ENCODE results near the gene SLC39A11.
"Not testable (repeated sequence)": the region's sequence is repeated elsewhere in the genome, so short reads cannot be mapped to it uniquely, and the experiment has no call there.

Gene SLC39A11

DNA sequence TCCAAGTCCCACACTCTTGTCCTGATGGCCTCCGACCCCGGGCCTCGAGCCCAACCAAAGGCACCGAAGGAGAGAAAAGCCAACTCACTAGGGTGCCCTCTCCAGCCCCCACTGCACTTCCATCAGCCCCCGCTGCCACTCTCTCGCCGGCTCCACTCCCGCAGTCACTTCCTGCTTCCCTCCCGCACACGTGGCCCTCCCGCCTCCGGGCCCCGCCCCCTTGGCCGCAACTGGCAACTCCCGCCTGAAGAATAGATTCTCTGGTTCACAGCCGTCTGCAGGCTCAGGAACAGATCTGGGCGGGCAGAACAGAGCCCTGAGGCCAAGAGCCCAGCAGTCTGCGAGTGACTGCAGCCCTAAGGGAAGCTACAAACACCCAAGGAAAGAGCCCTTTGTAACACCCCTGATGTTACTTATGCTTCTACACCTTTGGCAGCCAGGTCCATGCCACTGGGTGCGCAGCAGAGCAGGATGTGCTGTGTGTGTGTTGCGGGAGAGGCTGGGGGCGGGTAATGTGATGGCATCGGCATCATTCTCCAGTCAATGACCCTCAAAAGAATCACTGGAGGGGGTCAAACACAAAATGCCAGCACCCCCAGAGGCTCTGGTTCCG, at the start of gene SLC39A11:
SLC39A11 (minus strand) TSS at position 166 of the 613 bp plus-strand sequence. CDS start 3,924 bp downstream, outside the sequence.
- intact Hi-C loops (cut with DNase I): no loop called here
- DNase-seq: peak; percentile 90 to 98 (median 96)

GRCh38 chr17:73141411-73141810, 48.9 kb upstream of the SLC39A11 start:
- intact Hi-C loops (cut with DNase I): no loop called here
- no peak for DNase-seq

- intact Hi-C loops (cut with DNase I): no loop called here
- DNase-seq: no peak
Observed at GRCh38 chr17:73140566-73140965, 48.1 kb upstream of the SLC39A11 start.

DNA sequence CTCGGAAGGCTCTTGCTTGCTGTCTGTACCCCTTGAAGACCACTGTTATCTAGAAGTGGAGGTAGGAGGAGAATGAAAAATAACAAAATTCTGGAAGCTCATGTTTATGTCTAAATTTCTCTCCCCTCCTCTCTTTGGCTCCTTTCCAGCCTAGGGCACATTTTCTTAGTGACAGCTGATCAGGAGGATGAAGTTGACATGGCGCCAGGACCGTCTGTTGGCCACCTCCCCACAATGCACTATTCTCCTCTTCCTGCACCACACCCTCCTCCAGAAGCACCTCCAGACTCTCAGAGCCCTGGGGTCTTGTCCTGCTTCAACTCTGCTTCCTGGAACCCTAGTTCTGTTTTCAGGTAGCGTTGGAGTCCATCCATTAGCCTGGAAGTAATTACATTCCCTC, 46.8 kb upstream of the SLC39A11 start:
- intact Hi-C loops (cut with DNase I): no loop called here
- DNase-seq: no peak

DNA sequence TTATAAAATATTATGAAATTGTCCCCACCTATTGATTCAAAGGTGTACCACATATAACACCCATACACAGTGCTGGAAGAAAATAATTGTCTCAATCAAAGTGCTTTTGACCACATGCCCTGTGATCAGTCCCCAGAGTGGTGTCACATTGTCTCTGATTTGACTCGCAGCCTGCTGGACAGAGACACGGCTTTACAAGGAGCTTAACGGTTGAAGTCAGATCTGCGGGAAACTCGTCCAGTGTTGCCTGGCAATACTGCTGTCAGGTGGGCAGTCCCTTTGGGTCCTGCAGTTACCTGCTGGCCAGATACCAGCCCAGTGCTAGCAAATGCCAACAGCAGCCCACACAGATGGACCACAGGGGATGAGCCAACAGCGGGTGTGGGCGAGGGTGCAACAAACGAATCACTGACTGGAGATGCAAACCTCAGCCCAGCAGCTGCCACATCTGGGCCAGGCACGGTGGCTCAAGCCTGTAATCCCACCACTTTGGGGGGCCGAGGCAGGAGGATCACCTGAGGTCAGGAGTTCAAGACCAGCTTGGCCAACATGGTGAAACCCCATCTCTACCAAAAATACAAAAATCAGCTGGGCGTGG, 46.2 kb upstream of the SLC39A11 start:
- no peak for DNase-seq
- intact Hi-C loops (cut with DNase I): no loop called here

DNA sequence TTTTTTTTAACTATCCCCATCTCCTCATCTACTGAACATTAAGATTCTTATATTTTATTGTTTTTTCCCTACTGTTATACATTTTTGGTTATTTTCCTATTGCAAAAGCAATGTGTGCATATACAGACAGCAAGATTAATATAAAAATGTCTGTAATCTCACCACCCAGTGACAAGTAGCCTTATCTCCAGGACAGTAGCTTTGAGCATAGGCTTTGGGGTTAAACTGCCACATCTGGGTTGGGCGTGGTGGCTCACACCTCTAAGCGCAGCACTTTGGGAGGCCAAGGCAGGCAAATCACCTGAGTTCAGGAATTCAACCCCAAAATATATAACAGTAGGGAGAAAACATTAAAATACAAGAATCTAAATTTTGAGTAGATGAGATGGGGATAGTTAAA, 44.9 kb upstream of the SLC39A11 start:
- intact Hi-C loops (cut with DNase I): no loop called here
- no peak for DNase-seq

DNA sequence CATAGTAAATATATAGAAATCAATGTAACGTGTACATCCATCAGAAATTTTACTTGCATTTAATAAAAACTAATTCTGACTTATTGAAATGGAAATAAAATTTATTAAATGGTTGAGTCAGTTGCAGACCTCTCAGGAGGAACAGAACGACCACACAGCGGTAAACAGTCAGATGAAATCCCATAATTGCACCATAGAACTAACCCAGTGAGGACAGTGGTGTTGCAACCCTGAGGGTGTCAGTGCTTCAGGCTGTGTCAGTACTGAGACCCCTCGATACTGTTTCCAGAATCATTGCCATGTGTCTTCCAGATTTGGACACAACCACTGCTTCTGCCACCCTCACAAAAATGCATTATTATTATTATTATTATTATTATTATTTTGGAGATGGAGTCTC, 43.3 kb upstream of the SLC39A11 start:
- DNase-seq: no peak
- intact Hi-C loops (cut with DNase I): no loop called here

DNA sequence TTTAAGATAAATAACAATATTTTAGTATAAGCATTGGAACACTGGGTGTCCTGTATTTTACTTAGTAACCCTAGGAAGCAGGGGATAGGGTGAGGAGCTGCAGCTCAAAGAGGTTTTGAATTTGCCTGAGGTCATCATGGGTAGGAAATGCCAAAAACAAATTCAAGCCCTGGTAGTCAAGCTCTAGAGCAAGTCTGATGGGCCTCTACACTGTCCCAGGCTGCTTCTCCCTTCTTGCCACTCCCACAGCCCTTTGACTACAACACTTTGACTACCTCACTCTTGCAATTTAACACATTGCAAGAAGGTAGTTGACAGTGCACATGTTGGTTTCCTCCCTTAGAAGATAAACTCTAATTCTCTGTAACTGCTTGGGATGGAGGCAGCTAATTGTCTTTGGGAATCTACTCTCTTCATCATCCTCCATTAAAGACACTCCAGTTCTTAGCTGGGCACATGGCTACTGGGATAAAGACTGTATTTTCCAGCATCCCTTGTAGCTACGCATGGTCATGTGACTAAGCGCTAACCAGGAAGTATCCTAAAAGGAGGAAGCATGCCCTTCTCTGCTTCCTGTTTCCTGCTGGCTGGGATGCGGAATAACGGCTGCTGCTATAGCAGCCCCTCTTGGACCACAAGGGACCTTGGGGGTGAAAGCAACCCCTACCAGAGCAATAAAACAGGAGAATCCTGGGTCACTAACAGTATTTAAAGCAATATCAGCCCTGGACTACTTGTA, 41.6 kb upstream of the SLC39A11 start:
- intact Hi-C loops (cut with DNase I): no loop called here

DNA sequence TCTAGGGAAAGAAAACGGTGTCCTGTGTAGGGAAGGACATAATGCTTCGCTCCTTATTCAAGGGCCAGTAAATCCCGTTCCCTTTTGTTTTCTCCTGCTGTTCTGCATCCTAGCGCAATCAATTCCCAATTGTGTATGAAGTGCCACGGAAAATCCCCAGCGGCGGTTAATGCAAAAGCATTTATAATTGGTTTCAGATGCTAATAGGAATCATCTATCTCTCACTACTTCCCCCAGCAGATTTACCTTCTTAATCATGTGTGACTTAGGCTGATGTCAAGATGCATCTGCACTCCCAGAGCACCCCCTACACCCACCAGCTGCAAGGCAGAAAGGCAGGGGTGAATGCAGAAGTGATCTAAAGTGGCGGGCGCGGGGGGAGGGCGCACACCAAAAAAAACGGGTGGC, 39.6 kb upstream of the SLC39A11 start:
- no peak for DNase-seq

More for the DNA sequence above, 41.6 kb upstream of the SLC39A11 start:
- no peak for DNase-seq

GRCh38 chr17:73131439-73131838, 39.0 kb upstream of the SLC39A11 start:
- intact Hi-C loops (cut with DNase I); DNase-seq: not testable (repeated sequence)

More for the DNA sequence above, 39.6 kb upstream of the SLC39A11 start:
- intact Hi-C loops (cut with DNase I): no loop called here

DNA sequence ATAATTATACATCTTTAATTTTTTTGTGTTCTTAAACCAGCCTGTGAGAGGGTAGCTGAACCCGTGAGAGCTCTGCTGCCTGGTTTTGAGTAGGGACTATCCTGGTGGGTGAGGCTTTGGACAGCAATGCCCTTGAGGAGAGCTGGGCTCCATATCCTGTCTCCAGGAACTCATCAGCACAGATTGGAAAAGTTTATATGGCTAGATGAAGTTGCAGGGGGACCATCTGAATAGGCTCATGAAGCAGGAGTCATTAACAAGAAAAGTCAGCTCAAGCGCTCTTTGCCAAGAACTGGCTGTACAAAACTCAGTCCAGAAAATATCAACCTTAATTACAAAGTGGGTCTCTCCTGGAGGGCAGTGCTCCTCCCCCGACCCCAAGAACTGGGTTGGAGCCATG, 38.5 kb upstream of the SLC39A11 start:
- no peak for DNase-seq
- intact Hi-C loops (cut with DNase I): no loop called here

DNA sequence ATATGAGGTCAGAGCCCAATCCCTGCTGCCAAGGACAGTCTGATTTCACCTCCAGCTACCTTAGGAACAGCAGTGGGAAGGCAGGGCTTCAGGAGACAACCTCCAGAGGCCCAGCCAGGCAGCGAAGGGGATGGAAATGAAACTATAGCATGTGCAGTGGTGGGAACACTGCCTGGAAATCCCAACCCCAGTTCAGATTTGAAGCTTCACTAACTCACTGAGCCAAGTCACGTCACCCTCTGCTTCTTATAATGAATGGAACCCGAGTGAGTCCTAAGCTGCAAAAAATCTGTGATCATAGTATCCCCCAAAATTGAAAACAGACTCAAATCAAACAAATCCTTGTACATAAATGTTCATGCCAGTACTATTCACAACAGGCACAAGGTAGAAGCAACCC, 36.0 kb upstream of the SLC39A11 start:
- DNase-seq: no peak
- intact Hi-C loops (cut with DNase I): no loop called here

DNA sequence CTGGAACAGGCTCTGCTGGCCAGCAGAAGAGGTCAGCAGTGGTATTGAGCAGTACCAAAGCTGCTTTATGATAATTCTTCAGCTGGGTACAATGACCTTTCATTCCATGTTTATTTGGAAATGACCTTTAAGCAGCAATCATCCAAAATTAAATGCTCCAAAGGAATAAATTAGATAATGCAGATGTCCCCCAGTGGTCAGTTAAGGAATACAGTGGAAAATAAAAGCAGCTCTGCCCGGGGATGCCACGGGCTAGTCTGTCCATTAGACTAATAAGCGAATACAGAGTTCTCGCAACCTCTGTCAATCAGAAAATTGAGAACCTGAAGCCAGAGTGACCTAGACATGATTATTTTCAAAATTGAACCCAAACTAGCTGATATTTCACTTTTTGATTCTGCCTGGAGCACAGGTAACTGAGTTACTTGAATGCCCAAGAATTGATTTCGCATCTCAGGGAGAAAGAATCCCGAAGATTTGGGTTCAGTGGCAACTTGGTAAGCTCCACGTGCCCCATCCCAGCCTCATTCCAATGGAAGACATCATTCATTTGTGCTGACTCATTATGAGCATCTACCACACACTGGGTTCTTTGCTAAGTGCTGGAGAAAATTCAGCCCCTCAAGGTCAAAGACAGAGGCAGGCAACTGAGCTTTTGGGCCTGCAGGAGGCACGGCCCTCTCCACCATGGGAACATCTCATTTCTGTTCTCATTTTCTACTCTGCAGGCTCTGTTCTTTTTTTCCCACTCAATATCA, 34.4 kb upstream of the SLC39A11 start:
- no peak for DNase-seq
- intact Hi-C loops (cut with DNase I): no loop called here

GRCh38 chr17:73123606-73124320, 31.3 kb upstream of the SLC39A11 start:
- DNase-seq: no peak
- intact Hi-C loops (cut with DNase I): no loop called here

- DNase-seq: no peak
- intact Hi-C loops (cut with DNase I): no loop called here
Observed at GRCh38 chr17:73122953-73123605, 30.6 kb upstream of the SLC39A11 start.

DNA sequence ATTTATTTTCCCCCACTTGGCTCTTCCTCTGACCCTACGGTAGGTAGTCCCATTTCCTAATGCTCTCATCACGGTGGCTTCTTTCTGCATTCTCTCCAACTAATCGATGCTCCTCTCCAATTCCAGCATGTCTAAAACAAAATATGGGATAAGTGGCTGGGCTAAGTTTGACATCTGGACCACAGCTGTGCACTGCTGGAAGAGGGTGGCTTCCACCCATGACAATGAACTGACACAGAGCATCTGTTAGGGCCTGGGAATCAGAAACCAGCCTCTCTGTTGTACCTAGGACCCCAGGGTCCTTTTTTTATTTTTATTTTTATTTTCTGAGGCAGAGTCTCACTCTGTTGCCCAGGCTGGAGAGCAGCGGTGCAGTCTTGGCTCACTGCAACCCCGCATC, 29.0 kb upstream of the SLC39A11 start:
- no peak for DNase-seq

GRCh38 chr17:73119631-73120030, 27.1 kb upstream of the SLC39A11 start:
- intact Hi-C loops (cut with DNase I): no loop called here
- no peak for DNase-seq

More for the DNA sequence above, 29.0 kb upstream of the SLC39A11 start:
- intact Hi-C loops (cut with DNase I): no loop called here

DNA sequence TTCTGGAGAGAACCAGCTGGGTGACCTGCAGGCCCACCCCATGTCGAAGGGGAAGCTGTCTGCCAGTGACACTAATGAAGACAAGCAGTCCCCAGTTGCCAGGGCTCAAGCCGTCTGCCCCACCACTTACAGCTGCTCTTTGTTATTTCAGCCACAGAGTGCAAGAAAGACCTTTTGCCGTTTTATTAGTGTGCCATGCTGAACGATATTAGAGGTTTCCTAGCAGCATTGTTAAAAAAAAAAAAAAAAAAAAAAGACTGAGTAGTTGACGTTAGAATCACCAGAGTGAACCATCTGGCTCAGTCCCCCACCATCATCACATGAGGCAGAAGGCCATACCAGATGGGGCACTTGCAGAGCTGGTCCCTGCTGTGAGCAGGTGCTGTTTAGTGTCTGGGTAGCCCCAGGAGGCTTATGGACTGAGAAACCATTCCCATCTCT, 26.5 kb upstream of the SLC39A11 start:
- no peak for DNase-seq
- intact Hi-C loops (cut with DNase I): no loop called here

DNA sequence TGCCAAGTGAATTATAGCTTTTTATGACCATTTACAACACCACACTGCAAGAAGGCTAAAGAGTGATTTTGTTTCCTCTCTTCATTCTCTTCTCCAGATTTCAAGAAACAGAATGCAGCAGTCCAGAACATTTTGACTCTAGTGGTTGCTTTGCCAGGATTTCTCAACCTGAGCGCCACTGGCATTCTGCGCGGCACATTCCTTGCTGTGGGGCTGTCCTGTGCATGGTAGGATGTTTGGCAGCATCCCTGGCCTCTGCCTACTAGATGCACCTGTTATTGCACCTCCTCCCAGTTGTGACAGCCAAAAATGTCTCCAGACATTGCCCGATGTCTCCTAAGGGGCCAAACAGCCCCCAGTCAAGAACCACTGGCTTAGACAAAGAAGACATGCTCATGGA, 25.7 kb upstream of the SLC39A11 start:
- no peak for DNase-seq
- intact Hi-C loops (cut with DNase I): no loop called here

Measured in head of caudate nucleus (tissue), 42 donors.